Lower leg skin (tissue), 3 donors: ENCODE measurements around the gene MTMR10.

Experiments
- POLR2A ChIP-seq, 2 donors: fragments of 450-650 bp; IDR thresholded peaks; one replicate each; pipeline ENCODE4 v1.6.1; 2016 to 2017; ENCODE audit warnings: antibody characterized with exemption in 2 of 2, mild to moderate bottlenecking in 1 of 2, moderate library complexity in 1 of 2
- TF ChIP-seq, protein P1 (sequence below), 3 donors: fragments of 450-650 bp; IDR thresholded peaks; one replicate each; pipeline ENCODE4 v1.5.1; 2016; ENCODE audit warnings: antibody characterized with exemption in 3 of 3, mild to moderate bottlenecking in 3 of 3, moderate library complexity in 2 of 3

DNA sequence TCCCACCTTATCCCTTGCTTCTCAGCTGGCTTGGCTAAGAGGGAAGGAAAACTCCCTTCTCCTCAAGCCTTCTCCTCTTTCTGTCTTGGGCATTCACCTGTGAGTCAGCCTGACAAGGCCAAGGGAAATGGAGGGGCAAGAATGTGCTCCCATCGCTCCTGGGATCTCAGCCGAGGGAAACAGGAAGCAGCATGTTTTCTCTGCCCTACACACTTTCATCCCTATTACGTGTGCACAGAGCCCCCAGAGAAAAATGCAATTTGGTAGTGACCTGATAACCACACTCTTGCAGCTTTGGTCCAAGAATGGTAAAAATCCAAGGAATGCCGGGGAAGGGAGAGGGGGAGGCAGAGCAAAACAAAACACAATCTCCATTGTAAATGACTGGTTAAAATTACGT lies 32.9 kb upstream of the MTMR10 start:
- TF ChIP-seq, protein P1, sequence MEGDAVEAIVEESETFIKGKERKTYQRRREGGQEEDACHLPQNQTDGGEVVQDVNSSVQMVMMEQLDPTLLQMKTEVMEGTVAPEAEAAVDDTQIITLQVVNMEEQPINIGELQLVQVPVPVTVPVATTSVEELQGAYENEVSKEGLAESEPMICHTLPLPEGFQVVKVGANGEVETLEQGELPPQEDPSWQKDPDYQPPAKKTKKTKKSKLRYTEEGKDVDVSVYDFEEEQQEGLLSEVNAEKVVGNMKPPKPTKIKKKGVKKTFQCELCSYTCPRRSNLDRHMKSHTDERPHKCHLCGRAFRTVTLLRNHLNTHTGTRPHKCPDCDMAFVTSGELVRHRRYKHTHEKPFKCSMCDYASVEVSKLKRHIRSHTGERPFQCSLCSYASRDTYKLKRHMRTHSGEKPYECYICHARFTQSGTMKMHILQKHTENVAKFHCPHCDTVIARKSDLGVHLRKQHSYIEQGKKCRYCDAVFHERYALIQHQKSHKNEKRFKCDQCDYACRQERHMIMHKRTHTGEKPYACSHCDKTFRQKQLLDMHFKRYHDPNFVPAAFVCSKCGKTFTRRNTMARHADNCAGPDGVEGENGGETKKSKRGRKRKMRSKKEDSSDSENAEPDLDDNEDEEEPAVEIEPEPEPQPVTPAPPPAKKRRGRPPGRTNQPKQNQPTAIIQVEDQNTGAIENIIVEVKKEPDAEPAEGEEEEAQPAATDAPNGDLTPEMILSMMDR (IDR thresholded peaks at IDR 0.05), result no peak
- no peak for TF ChIP-seq POLR2A (IDR thresholded peaks at IDR 0.05)
